GM12878 (cell line): ENCODE data around the gene GAPT. TPM values are rescaled to one million over a fixed set of nuclear protein-coding genes. Genes with fewer than 3 reads are reported as not detected.

Source experiments
- ATAC-seq: fragments of 200-7000 bp; cut with Tn5 transposase; 3 replicates; pipeline ENCODE4 v1.9.1; 2020; ENCODE audit warnings: mild to moderate bottlenecking, moderate library complexity
- BruUV-seq: library from RNA; stranded (reverse); fragments of 400-500 nt; replicated peaks from 2 replicates; lab custom pipeline; 2021; lab: Mats Ljungman, UMichigan
- CTCF ChIA-PET: fragments of 300-600 bp; sonication (Branson Sonifier 250); formaldehyde crosslinking; extraction: SDS; loops from one replicate; lab custom pipeline; 2021; ENCODE audit warnings: inconsistent platforms; lab: Yijun Ruan, JAX
- POLR2A ChIA-PET: fragments of 350-600 bp; formaldehyde crosslinking; extraction: SDS; loops from one replicate; lab custom pipeline; 2021; ENCODE audit warnings: inconsistent platforms; lab: Charles Lee
- RAD21 ChIA-PET: fragments of 300-600 bp; sonication (Branson Sonifier 250); formaldehyde crosslinking; loops from one replicate; lab custom pipeline; 2023; ENCODE audit warnings: antibody characterized with exemption; ENCODE audit not compliant: unreplicated experiment; lab: Charles Lee
- SMC1A ChIA-PET: fragments of 300-600 bp; sonication (Branson Sonifier 250); formaldehyde crosslinking; loops from one replicate; lab custom pipeline; 2023; ENCODE audit not compliant: unreplicated experiment, uncharacterized antibody; lab: Charles Lee
- DNase-seq: peaks from one replicate; pipeline ENCODE4 v3.0.0-alpha.2; 2011; ENCODE audit warnings: low read depth, low spot score
- FAIRE-seq: peaks from 3 replicates; lab custom pipeline; 2011; peaks lifted over from hg19 to GRCh38; lab: Jason Lieb, UNC
- H2AFZ ChIP-seq: 2 replicates; pipeline ENCODE4 v1.6.0; 2011; ENCODE audit warnings: low read depth, low read length, control low read depth; ENCODE audit not compliant: control insufficient read depth
- H3K27ac ChIP-seq: 2 replicates; pipeline ENCODE4 v1.5.1; 2011; ENCODE audit warnings: control low read depth; ENCODE audit not compliant: control insufficient read depth, insufficient read depth
- H3K27me3 ChIP-seq, 2 experiments: replicated peaks in 1 of 2; 2 replicates each; pipeline versions ENCODE4 v1.6.0 to v1.6.1; 2011; ENCODE audit warnings: low read length in 1 of 2; ENCODE audit not compliant: control insufficient read depth in 2 of 2, insufficient read depth in 2 of 2
- H3K36me3 ChIP-seq, 2 experiments: 2 replicates each; pipeline ENCODE4 v1.5.1; 2011; ENCODE audit warnings: low read length in 1 of 2; ENCODE audit not compliant: control insufficient read depth in 2 of 2, insufficient read depth in 2 of 2
- H3K4me1 ChIP-seq: 2 replicates; pipeline ENCODE4 v1.6.1; 2011; ENCODE audit warnings: mild to moderate bottlenecking, low read length, moderate library complexity, mixed read lengths; ENCODE audit not compliant: control insufficient read depth, insufficient read depth
- H3K4me2 ChIP-seq: 2 replicates; pipeline ENCODE4 v1.6.0; 2011; ENCODE audit warnings: control low read depth; ENCODE audit not compliant: control insufficient read depth, insufficient read depth
- H3K4me3 ChIP-seq: fragments of 200-600 bp; sonication (generic); 2 replicates; pipeline ENCODE4 v1.5.1; 2016
- H3K79me2 ChIP-seq: 2 replicates; pipeline ENCODE4 v1.6.0; 2011; ENCODE audit warnings: low read length; ENCODE audit not compliant: control insufficient read depth, insufficient read depth
- H3K9ac ChIP-seq: 2 replicates; pipeline ENCODE4 v1.8.0; 2011; ENCODE audit warnings: low read length, control low read depth, mixed read lengths; ENCODE audit not compliant: control insufficient read depth, insufficient read depth
- H3K9me3 ChIP-seq: replicated peaks from 3 replicates; pipeline ENCODE4 v1.5.1; 2011; ENCODE audit warnings: mild to moderate bottlenecking, low read length; ENCODE audit not compliant: control insufficient read depth, insufficient read depth
- H4K20me1 ChIP-seq: 2 replicates; pipeline ENCODE4 v1.6.0; 2011; ENCODE audit not compliant: control insufficient read depth, insufficient read depth
- CHD4 ChIP-seq: fragments of 200-600 bp; sonication (generic); IDR thresholded peaks from 2 replicates; pipeline ENCODE4 v1.6.1; 2016; ENCODE audit warnings: mild to moderate bottlenecking
- IKZF1 ChIP-seq: fragments of 450-650 bp; conservative IDR thresholded peaks from 2 replicates; pipeline ENCODE4 v1.6.1; 2017; ENCODE audit warnings: antibody characterized with exemption, mild to moderate bottlenecking
- JUNB ChIP-seq: IDR thresholded peaks from 2 replicates; pipeline ENCODE4 v1.6.1; 2016; ENCODE audit warnings: antibody characterized with exemption, mild to moderate bottlenecking
- KLF5 ChIP-seq: fragments of 450-650 bp; IDR thresholded peaks from 2 replicates; pipeline ENCODE4 v1.6.1; 2014; ENCODE audit warnings: mild to moderate bottlenecking; ENCODE audit not compliant: partially characterized antibody
- RB1 ChIP-seq: fragments of 450-650 bp; formaldehyde crosslinking; IDR thresholded peaks from 2 replicates; pipeline ENCODE4 v1.6.1; 2017; ENCODE audit warnings: mild to moderate bottlenecking, borderline replicate concordance
- RFX5 ChIP-seq: IDR thresholded peaks from 2 replicates; pipeline ENCODE4 v1.6.1; 2011; ENCODE audit warnings: low read depth, low read length, improper control_type of control experiment
- SKIL ChIP-seq: fragments of 450-650 bp; IDR thresholded peaks from 2 replicates; pipeline ENCODE4 v1.6.1; 2017; ENCODE audit warnings: mild to moderate bottlenecking, low read depth, inconsistent platforms; ENCODE audit not compliant: poor library complexity, severe bottlenecking
- SREBF1 ChIP-seq: IDR thresholded peaks from 2 replicates; pipeline ENCODE4 v1.6.1; 2012; ENCODE audit warnings: mild to moderate bottlenecking, low read length
- TBL1XR1 ChIP-seq: IDR thresholded peaks from 2 replicates; pipeline ENCODE4 v1.6.1; 2012; ENCODE audit warnings: low read depth, low read length, improper control_type of control experiment
- ZBED1 ChIP-seq: IDR thresholded peaks from 2 replicates; pipeline ENCODE4 v1.6.1; 2016; ENCODE audit warnings: borderline replicate concordance
- WGBS: methylation state at CpG from one replicate; pipeline ENCODE4 v1.1.6; 2016; ENCODE audit warnings: low lambda C conversion rate; ENCODE audit not compliant: insufficient replicate concordance, insufficient coverage; ENCODE audit errors: missing lambda C conversion rate; 5-methylcytosine and 5-hydroxymethylcytosine counted together
- in situ Hi-C: fragments of 300-500 bp; cut with MboI; formaldehyde crosslinking; loops from 9 replicates; pipeline ENCODE4 v1.14.3; 2018; ENCODE audit warnings: mixed read lengths
- intact Hi-C: fragments of 100-400 bp; cut with micrococcal nuclease; formaldehyde crosslinking; loops from one replicate; pipeline ENCODE4 v1.14.2; 2022; ENCODE audit not compliant: unreplicated experiment
- polyA plus RNA-seq, 11 experiments: library from polyadenylated mRNA; depleted of rRNA in 4 of 11; unstranded in 6 of 11; stranded (reverse) in 5 of 11; fragments of >200 nt; fragmentation: Nextera tagmentation in 4 of 11; fragmentation: Illumina TruSeq in 1 of 11; extraction: Ambion mirVana in 4 of 11; extraction: Trizol in 1 of 11; gene quantifications; 1 replicate in 1 of 11; 2 replicates in 10 of 11; pipeline versions ENCODE4 v1.2.1 to v1.2.3, GENCODE V29; 2011 to 2016; ENCODE audit warnings: inconsistent platforms in 2 of 11, missing spikeins in 2 of 11, low read depth in 1 of 11
- total RNA-seq, 4 experiments: library from RNA; depleted of rRNA in 3 of 4; stranded (reverse); fragments of >200 nt in 3 of 4; fragmentation: Illumina TruSeq in 1 of 4; extraction: Trizol in 1 of 4; gene quantifications; 2 replicates each; pipeline versions ENCODE4 v1.2.1 to v1.2.3, GENCODE V29; 2013 to 2021
- TF ChIP-seq, protein P1 (sequence below): IDR thresholded peaks from 2 replicates; pipeline ENCODE4 v1.6.1; 2012; ENCODE audit warnings: low read depth, low read length, improper control_type of control experiment
- TF ChIP-seq, protein P2 (sequence below): IDR thresholded peaks from 2 replicates; pipeline ENCODE4 v1.6.1; 2012; ENCODE audit warnings: improper control_type of control experiment, low read depth, low read length; ENCODE audit not compliant: insufficient replicate concordance

The GAPT gene
- total and polyA plus RNA-seq, 10 of the 15 experiments (the other 5 are each of a cell fraction or from before 2014, with no cell fraction given) = 0.15 to 0.96 (median 0.57) TPM; not detected in 2

DNA sequence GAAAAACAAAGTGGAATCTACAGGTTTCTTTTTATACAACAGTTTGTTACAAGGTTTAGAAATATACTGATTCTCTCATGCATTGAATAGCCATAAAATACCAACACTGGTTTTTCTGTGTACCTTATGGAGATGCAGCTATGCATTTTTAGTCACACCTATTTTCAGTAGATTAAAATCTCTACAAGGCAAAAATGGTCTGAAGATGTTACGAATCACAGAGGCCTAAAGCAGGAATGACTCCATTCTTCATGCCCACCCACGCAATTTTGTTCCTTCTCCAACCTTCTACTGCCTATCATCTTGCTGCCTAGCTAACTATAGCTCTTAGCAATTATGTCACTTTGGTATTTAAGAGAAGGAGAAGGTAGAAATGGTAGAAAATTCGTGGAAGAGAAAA lies 41.2 kb upstream of the GAPT start (continued):
- TF ChIP-seq RFX5 (no peak), RB1 (no peak)

- no TSS peak for BruUV-seq
- Histone ChIP-seq H3K9me3 (no peaks in the 10 kb centered on the region), H3K79me2 (no peaks in the 10 kb centered on the region), H3K4me2 (no peak overlapping the region), H4K20me1 (no peaks in the 10 kb centered on the region), H3K36me3 (no peaks in the 10 kb centered on the region), H3K27ac (no peak overlapping the region), H3K4me3 (no peak overlapping the region), H3K27me3 (no peaks in the 10 kb centered on the region), H2AFZ (no peak overlapping the region), H3K9ac (no peak overlapping the region), H3K4me1 (no peaks in the 10 kb centered on the region)
- ChIA-PET SMC1A (no interaction called here), RAD21 (interaction anchor here (0.9 kb wide), 1 partner anchor 399 kb away, joined by 3 read pairs; no protein-coding TSS in a partner anchor), POLR2A (no interaction called here), CTCF (interaction anchor here (0.6 to 1.6 kb wide), 4 partner anchors 20 to 1153 kb away, joined by 3 to 4 read pairs (median 3); no protein-coding TSS in a partner anchor)
- FAIRE-seq = no peak
- TF ChIP-seq JUNB (no peak), IKZF1 (no peak), SREBF1 (no peak), KLF5 (no peak), SKIL (no peak), ZBED1 (no peak), TBL1XR1 (no peak), CHD4 (no peak), RB1 (no peak)
- TF ChIP-seq, protein P1, sequence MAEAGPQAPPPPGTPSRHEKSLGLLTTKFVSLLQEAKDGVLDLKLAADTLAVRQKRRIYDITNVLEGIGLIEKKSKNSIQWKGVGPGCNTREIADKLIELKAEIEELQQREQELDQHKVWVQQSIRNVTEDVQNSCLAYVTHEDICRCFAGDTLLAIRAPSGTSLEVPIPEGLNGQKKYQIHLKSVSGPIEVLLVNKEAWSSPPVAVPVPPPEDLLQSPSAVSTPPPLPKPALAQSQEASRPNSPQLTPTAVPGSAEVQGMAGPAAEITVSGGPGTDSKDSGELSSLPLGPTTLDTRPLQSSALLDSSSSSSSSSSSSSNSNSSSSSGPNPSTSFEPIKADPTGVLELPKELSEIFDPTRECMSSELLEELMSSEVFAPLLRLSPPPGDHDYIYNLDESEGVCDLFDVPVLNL = no peak
- TF ChIP-seq, protein P2, sequence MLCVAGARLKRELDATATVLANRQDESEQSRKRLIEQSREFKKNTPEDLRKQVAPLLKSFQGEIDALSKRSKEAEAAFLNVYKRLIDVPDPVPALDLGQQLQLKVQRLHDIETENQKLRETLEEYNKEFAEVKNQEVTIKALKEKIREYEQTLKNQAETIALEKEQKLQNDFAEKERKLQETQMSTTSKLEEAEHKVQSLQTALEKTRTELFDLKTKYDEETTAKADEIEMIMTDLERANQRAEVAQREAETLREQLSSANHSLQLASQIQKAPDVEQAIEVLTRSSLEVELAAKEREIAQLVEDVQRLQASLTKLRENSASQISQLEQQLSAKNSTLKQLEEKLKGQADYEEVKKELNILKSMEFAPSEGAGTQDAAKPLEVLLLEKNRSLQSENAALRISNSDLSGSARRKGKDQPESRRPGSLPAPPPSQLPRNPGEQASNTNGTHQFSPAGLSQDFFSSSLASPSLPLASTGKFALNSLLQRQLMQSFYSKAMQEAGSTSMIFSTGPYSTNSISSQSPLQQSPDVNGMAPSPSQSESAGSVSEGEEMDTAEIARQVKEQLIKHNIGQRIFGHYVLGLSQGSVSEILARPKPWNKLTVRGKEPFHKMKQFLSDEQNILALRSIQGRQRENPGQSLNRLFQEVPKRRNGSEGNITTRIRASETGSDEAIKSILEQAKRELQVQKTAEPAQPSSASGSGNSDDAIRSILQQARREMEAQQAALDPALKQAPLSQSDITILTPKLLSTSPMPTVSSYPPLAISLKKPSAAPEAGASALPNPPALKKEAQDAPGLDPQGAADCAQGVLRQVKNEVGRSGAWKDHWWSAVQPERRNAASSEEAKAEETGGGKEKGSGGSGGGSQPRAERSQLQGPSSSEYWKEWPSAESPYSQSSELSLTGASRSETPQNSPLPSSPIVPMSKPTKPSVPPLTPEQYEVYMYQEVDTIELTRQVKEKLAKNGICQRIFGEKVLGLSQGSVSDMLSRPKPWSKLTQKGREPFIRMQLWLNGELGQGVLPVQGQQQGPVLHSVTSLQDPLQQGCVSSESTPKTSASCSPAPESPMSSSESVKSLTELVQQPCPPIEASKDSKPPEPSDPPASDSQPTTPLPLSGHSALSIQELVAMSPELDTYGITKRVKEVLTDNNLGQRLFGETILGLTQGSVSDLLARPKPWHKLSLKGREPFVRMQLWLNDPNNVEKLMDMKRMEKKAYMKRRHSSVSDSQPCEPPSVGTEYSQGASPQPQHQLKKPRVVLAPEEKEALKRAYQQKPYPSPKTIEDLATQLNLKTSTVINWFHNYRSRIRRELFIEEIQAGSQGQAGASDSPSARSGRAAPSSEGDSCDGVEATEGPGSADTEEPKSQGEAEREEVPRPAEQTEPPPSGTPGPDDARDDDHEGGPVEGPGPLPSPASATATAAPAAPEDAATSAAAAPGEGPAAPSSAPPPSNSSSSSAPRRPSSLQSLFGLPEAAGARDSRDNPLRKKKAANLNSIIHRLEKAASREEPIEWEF = no peak
- no peak for DNase-seq
- in situ Hi-C loops = loop anchor here (25.0 kb wide), 2 partner anchors 789 to 1539 kb away; partner anchors contain the start of gene SETD9
- intact Hi-C loops = no loop called here
- 59% methylated on average over 10 of the region's 10 CpGs for WGBS
- no peak for ATAC-seq
Measured at GRCh38 chr5:58450811-58451629, 40.2 kb upstream of the GAPT start.
